Stimulated activated CD4-positive, alpha-beta T cell treated with anti-CD3 and anti-CD28 coated beads, Interleukin-12 subunit alpha, Interleukin-12 subunit beta, amount 100 ng/mL, for 48 hours (primary cell): Measurements from ENCODE around the gene KRT1.

Experiments
- DNase-seq, 3 donors: peaks; one replicate each; pipeline ENCODE4 v3.0.0-alpha.2; 2020; ENCODE audit warnings: low read depth in 2 of 3, low spot score in 1 of 3

KRT1 gene

DNA sequence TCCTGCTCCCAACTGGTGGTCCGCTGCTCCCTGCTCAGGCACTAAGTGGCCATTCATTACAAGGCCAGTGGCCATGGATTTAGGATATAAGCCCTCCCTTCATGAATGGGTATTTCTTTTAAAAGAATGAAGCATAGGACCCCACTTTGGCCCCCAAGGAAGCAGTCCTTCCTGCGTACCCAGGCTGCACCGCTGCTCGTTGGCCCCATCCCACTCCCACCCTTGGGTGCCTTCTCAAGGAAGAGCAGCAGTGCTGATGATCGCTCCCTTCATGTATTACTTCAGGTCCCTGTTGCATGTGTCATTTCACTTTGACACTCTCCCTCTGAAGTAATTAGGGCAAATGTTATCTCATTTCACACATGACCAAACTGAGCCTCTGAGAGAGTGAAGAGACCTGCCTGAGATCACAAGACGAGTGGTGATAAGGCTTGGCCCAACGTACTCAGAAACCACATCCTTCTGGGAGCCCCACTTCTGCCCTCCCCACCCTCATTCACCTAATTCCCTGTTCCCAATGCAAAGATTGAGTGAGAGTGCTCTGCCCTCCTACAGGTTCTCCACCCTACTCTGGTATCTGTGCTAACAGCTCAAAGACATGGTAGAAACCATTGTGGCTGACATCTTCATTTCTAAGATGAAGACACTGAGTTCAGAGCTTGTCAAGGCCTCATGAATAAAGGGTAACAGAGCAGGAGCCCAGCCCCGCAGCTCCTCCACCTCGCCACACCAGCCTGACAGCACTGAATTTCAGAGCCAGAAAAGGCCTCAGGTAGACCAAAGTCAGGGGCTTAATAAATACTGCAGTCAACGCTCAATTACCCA lies 17.9 kb downstream of the KRT1 start:
- DNase-seq: no peak

GRCh38 chr12:52661668-52662067 lies 18.5 kb downstream of the KRT1 start:
- DNase-seq: no peak

GRCh38 chr12:52660934-52661499 lies 19.2 kb downstream of the KRT1 start:
- DNase-seq: no peak

DNA sequence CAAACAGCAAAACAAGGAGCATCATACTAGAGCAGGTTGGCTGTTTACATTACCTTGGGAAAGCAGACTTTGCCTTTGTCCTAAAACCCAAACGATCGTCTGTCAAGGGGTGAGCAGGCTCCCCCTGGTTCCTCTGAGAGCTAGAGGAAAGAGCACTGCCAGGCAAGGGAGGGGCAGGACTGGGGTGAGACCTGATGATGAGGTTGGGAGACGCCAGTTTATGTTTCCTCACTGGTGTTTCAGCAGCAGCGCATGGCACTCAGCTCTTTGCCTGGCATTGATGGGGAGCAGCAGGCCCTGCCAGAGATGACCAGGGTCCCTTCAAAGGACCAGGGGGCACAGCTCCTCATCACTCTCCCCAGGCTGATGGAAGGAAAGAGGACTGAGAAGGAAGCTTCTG lies 20.3 kb downstream of the KRT1 start:
- DNase-seq: no peak

GRCh38 chr12:52659395-52659794 lies 20.8 kb downstream of the KRT1 start:
- DNase-seq: no peak

DNA sequence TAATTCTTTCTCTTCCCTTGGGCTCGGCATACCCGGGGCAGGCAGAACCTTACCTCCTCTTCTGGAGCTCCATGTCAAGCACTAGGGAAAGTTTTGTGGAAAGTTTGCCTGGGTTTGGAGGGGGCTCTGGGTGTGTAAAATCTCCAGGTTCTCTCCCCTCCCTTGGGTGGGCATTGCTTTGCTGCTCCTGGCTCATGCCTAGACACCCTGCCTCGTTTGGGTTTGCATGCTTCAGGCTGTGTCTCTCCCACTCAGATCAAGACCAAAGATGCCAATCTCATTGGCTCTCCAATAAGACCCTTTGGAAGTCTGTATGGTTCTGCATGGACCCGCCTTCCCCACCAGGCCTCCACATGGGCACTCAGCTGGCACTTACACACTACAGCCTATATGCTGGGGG lies 22.0 kb downstream of the KRT1 start:
- no peak for DNase-seq

DNA sequence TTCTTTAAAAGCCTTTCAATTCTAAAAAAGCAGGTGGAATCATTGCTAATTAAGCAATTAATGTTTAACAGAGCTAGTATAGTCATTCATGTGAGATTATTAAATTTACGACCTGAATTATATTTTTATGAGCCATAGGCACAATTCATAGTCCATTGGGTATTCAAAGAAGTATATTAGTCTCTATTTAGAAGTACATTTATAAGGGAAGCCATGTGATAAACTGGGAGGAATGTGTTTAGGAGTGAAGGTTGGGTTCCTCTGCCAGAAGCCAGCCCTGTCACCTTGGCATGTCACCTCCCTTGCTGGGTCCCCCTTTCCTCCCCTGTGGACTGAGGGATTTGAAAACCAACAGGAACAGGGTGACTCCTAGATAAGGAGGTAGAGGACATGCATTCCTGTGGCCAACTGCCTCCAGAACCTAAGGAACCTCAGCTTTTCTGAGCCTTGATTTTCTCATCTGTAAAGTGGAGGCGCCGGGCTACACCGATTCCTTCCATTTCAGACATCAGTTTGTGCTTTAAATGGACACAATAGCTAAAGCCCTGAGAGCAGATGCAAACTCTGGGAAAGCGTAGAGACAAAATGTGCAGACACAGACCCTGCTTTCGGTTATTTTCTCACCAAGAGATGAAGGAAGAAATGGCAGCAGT lies 22.8 kb downstream of the KRT1 start:
- DNase-seq: no peak

DNA sequence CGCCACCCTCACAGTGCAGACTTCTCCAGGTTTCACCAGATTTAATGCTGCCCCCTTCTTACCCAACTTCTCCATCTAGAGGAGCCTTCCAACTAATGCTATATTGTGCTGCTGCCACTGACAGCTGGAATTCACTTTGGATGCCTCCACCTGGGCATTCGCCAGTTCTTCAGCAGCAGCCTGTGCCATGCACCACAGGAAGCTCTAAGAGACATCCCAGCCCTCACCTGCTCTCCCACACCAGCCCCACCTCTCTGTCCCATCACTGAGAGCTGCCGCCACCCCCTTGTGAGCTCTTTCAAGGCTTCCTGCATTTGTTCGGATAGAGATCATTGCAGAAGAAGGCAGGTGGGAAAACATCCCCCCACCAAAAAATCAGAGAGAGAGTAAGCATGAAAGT lies 23.6 kb downstream of the KRT1 start:
- DNase-seq: no peak

DNA sequence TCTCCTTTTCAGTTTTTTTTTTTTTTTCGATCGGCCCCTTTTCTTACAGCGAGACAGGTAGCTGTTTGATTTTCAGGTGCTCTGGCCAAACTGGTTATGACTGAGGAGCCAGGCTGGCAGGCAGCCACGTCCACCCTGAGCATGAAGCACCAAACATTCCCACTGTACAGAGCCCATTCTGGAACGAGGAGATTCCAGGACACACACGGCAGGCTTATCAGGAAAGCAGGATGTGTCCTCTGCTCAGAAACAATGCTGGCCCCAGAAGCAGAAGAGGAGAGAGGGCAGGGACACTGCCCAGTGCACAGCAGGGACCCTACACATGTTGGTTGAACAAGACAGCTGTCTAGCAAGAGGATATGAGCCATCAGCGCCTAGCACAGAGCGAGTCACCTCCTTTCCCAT lies 24.5 kb downstream of the KRT1 start:
- DNase-seq: no peak

- no peak for DNase-seq
Measured at GRCh38 chr12:52655251-52655650, 25.0 kb downstream of the KRT1 start.

GRCh38 chr12:52651726-52652261 lies 28.4 kb downstream of the KRT1 start, which contains the start of gene KRT2:
TSS of gene KRT2 (minus strand) at chr12:52652211. CDS start at chr12:52652142, 69 bp downstream.
- DNase-seq: no peak

- DNase-seq: no peak
Measured at GRCh38 chr12:52650520-52651081, 29.6 kb downstream of the KRT1 start.

GRCh38 chr12:52649066-52649465 lies 31.1 kb downstream of the KRT1 start:
- DNase-seq: no peak

DNA sequence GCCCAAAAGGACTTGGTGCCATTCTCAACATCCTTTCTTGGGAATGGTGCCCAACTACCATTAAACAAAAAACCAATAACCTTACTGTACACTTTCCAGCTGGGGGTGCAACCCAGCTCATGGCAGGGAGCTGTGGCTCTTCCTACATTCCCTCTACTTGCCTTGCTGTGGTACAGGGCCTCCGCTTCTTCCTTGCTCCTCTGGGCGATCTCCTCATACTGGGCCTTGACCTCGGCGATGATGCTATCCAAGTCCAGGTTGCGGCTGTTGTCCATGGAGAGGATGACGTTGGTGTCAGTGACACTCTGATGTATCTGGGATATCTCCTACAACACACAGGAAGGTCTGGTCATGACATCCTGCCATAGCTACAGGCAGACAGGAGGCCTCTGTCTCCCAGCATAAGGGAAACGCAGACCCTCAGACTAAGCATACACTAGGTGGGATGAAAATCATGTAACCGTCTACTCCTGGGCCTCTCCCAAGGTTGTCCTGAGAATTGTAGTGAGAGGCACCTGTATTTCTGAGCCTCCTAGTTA lies 32.1 kb downstream of the KRT1 start:
- no peak for DNase-seq

GRCh38 chr12:52647601-52648000 lies 32.6 kb downstream of the KRT1 start:
- DNase-seq: no peak

- DNase-seq: no peak
Measured at GRCh38 chr12:52646613-52647012, 33.6 kb downstream of the KRT1 start.

DNA sequence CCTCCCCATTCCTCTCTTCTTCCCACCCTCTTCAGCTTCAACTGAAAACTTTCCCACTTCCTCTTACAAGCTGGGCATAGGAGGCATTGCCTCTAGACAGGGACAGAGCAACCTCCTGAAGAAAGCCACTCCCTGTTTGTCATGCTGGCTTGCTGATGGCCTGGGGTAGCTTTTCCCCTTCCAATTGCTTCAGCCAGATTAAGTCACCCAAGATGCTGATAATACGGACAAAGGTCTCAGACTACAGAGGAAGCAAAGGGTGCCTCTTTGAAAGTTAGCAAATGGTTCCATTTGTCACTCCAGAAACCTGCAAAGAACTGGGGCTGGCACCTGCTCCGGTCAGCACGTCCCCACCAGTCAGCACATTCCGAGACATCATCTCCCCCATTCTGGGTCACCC lies 34.2 kb downstream of the KRT1 start:
- no peak for DNase-seq

GRCh38 chr12:52645120-52645761 lies 35.0 kb downstream of the KRT1 start:
- DNase-seq: no peak

DNA sequence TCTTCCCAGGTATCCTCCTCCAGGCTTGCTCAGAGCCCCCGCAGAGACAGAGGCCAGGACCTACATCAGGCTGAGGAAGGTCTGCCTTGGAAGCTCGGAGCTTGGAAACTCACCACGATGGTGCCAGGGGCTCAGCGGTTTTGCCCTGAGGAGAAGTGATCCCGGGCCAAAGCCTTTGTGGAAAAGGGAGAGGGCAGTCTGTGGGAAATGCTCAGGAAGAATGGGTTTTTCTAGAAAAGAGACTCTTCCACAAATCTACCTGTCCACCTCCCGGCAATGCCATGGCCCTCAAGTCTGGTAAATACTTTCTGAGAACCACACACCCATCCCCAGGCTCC lies 36.2 kb downstream of the KRT1 start:
- DNase-seq: no peak

DNA sequence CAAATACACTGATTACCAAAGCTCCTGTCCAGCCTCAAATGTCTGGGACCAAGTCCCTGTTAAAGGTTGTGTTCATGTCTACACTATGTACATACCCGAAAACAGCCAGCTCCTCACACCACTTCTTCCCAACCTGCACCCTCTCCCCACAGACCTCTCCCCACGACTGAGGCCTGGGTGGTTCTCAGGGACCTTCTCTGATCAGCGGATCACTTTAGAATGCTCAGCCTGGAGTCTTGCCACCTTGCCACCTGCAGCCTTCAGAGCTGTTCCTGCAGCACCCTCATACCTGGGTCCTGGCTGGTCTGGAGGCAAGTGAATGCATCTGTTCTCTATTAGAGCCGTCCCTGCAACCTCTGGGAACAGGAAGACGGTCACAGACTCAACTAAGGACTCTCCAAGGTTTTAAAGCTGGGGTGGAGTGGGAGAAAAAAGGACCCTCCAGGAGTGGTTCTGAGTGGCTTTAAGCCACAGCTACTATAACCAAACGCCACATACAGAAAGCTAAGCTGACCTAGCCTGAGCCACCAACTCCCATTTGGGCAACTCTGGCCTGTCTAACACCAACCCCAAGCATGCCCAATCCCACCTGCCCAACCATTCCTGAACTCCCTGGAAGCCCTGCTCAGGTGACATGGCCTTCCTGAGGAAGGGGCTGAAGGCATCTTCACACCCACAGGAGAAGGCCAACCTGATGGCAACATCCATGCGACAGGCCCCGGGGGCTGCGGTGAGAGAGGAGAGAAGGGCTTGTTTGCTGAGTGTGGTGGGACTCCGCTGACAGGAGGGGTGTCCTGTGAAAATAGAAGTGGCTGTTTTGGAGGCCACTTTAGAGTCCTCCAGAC lies 36.8 kb downstream of the KRT1 start:
- no peak for DNase-seq
